Smooth muscle cell of the brain vasculature (primary cell): ENCODE measurements around the gene GPR142.

Experiments
- DNase-seq: peaks from one replicate; pipeline ENCODE4 v3.0.0-alpha.2; 2012; ENCODE audit warnings: low read depth, low spot score

Gene GPR142

DNA sequence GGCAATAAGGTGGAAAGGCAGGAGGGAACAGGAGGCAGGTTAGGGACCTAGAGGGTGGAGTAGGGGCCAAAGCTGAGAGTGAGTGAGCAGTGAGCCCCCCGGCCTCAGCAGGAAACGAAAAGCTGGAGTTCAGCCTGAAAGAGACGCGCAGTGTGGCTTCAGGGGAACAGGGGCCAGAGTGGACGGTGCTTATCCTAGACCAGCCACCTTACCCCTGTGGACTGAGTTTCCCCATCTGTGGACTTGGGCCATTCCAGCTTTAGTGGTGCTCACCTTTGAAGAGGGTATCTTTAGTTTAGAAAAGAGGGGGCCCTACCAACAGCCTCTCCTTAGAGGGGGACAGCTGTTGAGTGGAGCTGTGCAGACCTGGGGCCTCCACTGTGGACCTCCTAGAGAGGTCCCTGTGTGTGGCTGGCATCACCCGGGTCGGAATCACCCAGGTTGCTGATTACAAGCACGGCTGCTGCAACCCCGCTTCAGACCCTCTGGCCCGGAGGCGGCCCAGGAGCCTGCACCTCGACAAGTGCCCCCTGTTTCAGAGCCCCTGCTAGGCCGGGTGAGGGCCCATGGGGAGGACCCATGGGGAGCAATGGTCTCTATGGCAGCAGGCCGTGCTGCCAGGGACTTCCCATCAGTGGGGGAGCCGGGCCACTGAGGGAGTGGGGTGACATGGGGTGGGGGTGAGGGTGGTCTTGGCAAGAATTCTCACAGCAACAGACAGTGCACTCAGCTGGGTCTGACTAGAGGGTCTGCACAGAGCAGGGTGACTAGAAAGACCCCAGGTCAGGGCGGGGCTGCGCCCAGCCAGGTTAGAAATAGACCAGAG is 2.6 kb downstream of the GPR142 start:
- no peak for DNase-seq

DNA sequence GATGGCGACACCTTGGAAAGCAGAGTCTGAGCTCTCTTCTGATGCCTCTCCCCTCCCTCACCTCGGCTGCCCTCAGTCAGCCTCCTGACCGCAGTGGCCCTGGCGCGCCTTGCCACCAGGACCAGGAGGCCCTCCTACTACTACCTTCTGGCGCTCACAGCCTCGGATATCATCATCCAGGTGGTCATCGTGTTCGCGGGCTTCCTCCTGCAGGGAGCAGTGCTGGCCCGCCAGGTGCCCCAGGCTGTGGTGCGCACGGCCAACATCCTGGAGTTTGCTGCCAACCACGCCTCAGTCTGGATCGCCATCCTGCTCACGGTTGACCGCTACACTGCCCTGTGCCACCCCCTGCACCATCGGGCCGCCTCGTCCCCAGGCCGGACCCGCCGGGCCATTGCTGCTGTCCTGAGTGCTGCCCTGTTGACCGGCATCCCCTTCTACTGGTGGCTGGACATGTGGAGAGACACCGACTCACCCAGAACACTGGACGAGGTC is 4.4 kb downstream of the GPR142 start:
- no peak for DNase-seq

- no peak for DNase-seq
Measured at GRCh38 chr17:74372426-74372825, 5.1 kb downstream of the GPR142 start.

- no peak for DNase-seq
Measured at GRCh38 chr17:74373838-74374606, 6.7 kb downstream of the GPR142 start.

DNA sequence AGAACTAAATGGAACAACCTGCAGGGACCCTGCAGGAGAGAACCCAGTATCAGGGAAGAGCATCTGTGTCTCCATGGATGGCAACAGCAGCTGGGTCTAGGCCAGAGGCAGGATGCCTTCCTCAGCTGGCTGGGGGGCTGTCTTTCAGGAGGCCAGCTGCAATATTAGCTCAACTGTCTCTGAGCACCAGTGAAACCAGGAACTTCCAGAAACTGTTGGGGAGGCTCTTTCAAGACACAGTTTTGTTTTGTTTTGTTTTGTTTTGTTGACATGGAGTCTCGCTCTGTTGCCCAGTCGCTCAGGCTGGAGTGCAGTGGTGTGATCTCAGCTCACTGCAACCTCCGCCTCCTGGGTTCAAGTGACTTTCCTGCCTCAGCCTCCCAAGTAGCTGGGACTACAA is 7.6 kb downstream of the GPR142 start:
- DNase-seq: no peak

- DNase-seq: peak; percentile 57
Measured at GRCh38 chr17:74379495-74380085, 12.3 kb downstream of the GPR142 start.

DNA sequence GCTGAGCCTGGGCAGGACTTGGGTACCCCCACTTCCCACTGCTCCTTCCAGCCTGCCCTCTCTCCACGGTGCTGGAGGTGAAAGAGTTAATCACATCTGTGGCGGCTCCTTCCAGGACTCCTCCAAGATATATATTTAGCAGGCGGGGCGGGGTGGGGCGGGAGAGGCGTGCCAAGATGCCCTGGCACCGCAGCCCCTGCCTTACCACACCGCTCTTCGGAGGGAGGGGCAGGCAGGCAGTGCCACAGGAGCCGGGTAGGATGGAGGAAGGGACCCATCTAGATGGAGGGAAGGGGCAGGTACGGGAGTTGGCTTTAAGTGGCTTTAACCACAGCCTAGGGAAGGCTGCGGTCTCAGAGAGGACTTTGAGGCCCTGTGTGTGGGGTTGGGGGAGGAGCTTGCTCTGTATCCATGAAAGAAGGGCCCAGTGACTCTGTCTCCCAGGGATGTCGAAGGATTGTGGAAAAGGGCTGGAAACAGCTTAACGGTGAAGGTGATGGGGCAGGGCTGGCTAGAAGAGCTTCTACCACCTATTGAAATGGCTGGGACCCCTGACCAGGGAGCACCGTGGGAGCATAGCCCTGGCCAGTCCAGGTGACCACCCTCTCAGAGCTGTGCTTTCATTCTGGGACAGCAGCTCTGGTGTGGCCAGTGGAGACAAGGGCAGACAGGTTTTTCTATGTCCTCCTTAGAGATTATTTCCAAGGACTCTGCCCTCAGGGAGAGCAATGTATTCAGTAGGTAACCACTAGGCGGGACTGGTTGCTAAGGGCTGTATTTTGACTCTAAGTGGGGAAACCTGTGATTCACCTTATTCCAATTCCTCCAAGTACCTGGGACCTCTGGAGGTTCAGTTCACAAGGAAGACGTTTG is 13.0 kb downstream of the GPR142 start:
- DNase-seq: no peak

DNA sequence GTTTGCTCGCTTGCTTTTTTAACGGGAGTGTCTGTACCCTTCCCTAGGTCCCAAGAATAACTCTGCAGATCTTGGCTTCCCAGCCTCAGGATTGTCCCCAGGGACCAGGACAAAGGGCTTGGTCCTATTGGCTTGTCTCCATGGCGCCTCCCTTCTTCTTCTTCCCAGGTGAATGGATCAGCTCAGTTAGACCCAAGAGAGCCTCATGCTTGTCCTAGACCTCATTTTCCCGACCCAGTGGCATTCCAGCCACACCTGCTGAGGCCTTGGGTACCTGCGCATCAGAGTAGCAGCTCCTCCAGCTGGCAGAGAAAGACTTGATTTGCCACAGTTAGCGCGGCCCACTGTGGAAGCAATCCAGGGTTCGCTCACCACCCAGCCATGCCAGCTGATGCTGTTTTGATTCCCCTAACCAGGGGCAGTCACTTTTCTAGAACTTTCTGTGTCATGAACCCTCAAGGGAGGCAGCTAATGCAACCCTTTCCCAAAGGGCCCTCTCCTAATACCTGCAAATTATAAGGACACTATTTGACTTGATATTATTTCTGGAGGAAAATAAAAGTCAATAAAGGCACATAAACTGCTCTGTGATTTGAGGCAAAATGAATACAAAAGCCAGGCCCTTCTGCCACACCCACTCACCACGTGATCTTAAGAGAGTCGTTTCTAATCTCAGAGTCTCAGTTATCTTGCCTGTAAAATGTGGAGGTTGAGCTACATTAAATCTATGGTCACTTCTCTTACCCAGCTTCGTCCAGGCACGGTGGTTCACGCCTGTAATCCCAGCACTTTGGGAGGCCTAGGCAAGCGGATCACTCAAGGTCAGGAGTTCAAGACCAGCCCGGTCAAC is 13.9 kb downstream of the GPR142 start:
- DNase-seq: no peak

DNA sequence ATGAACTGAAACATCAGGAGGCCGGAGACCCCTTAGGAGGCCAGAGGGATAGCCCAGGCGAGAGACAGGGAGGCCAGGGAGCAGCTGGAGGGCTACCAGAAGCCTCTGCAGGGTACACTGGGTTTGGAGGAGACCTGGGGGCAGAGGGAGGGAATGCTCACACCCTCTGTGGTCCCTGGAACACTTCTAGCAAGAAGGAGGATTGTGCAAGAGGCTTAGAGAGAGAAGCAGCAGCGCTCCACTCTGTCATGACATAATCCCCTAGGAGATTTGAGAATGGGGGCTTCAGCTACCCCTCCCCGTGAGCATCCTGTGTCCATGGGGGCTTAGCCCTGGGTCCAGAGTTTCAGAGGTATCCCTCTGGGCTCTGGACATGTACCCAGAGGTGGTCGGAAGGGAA is 15.8 kb downstream of the GPR142 start:
- no peak for DNase-seq

DNA sequence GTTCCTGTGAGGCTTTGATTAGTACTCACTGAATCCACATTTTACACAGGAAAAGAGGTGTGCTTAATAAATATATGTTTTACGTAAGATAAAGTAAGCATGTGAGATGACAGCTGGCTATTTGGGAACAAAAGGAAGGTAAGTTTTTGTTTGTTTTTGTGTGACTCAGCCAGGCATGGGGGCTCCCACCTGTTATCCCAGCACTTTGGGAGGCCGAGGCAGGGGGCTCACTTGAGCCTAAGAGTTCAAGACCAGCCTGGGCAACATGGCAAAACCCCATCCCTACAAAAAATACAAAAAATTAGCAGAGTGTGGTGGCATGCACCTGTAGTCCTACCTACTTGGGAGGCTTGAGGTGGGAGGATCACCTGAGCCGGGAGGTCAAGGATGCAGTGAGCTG is 17.9 kb downstream of the GPR142 start:
- DNase-seq: no peak

DNA sequence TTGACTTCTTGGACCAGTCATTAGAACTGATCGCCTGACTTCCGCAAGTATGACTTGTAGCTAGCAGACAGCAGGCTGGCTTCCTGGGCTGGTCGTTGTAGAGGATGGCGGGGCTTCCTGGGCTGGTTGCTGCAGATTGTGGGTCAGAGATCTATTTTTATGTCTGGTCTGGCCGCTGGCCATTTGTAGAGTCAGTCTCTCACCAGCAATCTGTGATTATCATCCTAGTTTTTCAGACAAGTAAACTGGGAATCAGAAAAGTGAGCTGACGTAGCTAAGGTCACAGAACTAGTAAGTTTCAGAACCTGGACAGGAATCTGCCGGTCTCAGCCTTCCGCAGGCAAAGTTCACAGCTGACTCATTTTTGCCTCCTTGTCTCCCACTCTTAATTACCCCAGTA is 19.1 kb downstream of the GPR142 start:
- DNase-seq: no peak

GRCh38 chr17:74387365-74388218 is 20.3 kb downstream of the GPR142 start:
- no peak for DNase-seq

- DNase-seq: no peak
Measured at GRCh38 chr17:74389084-74389753, 21.9 kb downstream of the GPR142 start.

- no peak for DNase-seq
Measured at GRCh38 chr17:74389937-74390679, 22.8 kb downstream of the GPR142 start.

- no peak for DNase-seq
Measured at GRCh38 chr17:74390680-74391653, 23.7 kb downstream of the GPR142 start.

DNA sequence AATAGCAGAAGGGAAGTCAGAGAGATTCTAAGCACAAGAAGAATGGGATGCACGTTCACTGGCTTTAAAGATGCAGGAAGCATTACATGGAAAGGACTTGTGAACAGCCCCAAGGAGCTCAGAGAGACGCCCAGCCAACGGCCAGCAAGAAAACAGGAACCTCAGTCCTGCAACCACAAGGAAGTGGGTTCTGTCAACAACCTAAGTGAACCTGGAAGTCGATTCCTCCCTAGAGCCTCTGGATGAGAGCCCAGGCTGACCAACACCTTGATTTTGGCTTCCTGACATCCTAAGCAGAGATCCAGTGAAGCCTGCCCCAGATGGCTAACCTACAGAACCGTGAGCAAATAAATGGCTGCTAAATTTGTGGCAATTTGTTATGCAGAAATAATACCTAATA is 24.5 kb downstream of the GPR142 start:
- no peak for DNase-seq

- DNase-seq: no peak
Measured at GRCh38 chr17:74392848-74393247, 25.5 kb downstream of the GPR142 start.
